ENCODE data around the gene DYNLT1. TPM values are rescaled to one million over a fixed set of nuclear protein-coding genes. Genes with fewer than 3 reads are reported as not detected.

Gene DYNLT1
- total and polyA plus RNA-seq, 9 of the 15 experiments (the other 6 are each of a cell fraction or from before 2014, with no cell fraction given), result 42.2 to 583 (median 127) TPM

DNA sequence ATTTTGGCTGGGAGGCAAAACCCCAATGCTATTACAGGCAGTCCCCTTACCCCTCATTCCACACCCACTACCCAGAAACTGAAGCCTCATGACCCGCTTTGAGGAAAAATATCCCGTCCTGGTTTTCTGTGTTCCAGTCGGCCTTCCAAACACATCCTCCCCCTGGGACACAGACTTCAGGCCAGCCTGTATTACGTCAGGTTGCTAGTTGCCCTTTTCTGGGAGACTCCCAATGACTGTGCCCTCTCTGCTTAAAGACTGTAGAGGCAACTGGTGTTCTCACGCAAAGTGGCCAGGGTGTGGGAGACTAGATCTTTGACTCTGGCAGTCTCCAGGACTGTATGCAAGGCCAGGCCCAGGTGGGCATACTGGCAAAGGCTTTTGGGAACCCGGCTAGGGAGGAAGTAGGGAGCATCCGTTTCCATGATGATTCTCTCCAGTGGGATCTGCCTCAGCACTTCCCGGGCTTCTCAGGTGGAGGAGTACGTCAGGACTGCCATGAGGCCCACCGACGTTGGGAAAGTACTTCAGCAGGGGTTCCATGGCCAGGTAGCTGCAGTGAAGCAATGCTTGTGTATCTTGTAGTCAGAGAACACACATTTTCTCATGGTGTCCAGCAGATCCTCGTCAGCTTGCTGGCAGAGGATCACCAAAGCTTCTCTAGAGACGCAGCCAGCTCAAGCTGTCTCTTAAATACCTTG lies 34.9 kb downstream of the DYNLT1 start:
- no peaks in the 10 kb centered on the region for H3K9me1 ChIP-seq (ENCODE audit: control insufficient read depth, insufficient read depth, low read length)
- H2AFZ ChIP-seq (ENCODE audit: low read depth, low read length), result no peak overlapping the region
- no peak for TF ChIP-seq ZNF444 (CRISPR knock-in tag; IDR thresholded peaks at IDR 0.05)
- TF ChIP-seq PHF8 (IDR thresholded peaks at IDR 0.05; ENCODE audit: borderline replicate concordance, low read length), result 0 out of 2 replicates have a peak, but pooled peaks have one; percentile 11
- H4K20me1 ChIP-seq (replicated peaks; ENCODE audit: control insufficient read depth, insufficient read depth, low read length), result no peaks in the 10 kb centered on the region
- H3K9ac ChIP-seq (ENCODE audit: insufficient read depth in 1 of 2, low read depth in 2 of 2, low read length in 2 of 2), result no peak overlapping the region
- H3K27me3 ChIP-seq (ENCODE audit: control insufficient read depth in 2 of 2, insufficient read depth in 2 of 2, low read length in 2 of 2), result no peaks in the 10 kb centered on the region
- no peak overlapping the region for H3K27ac ChIP-seq (ENCODE audit: extremely low read depth, low read depth, low read length)
- WGBS (ENCODE audit: insufficient coverage, low coverage, missing lambda C conversion rate), result 89% methylated on average over 13 of the region's 13 CpGs
- H3K79me2 ChIP-seq (ENCODE audit: control insufficient read depth, insufficient read depth, low read length), result no peaks in the 10 kb centered on the region
- peaks cover 98% of the 10 kb centered on the region for H3K36me3 ChIP-seq (ENCODE audit: control insufficient read depth, insufficient read depth, low read length)
- FAIRE-seq (no peak), ATAC-seq (no peak), DNase-seq (ENCODE audit: extremely low read depth in 1 of 4, low spot score in 3 of 4) (no peak)
- no peak overlapping the region for H3K4me2 ChIP-seq (ENCODE audit: insufficient read depth, low read length)
- ChIA-PET POLR2A (interaction anchor here (2.5 kb wide), 1 partner anchor 12 kb away, joined by 10 read pairs; no protein-coding TSS in a partner anchor), CTCF (ENCODE audit: low intra/inter-chr PET ratio) (no interaction called here)
- intact Hi-C loops (cut with micrococcal nuclease) (no loop called here), in situ Hi-C loops (cut with MboI) (no loop called here)
- no TSS peak for BruUV-seq (replicated peaks)
- no peaks in the 10 kb centered on the region for H3K9me3 ChIP-seq (replicated peaks; ENCODE audit: control insufficient read depth, insufficient read depth, low read depth, low read length)
- H3K4me1 ChIP-seq (replicated peaks in 1 of 2; ENCODE audit: control insufficient read depth in 2 of 2, insufficient read depth in 2 of 2, low read length in 2 of 2), result peaks cover 0 to 4% of the 10 kb centered on the region in 2 experiments; a peak in 1 of 5 replicates
- H3K4me3 ChIP-seq, result no peak overlapping the region

DNA sequence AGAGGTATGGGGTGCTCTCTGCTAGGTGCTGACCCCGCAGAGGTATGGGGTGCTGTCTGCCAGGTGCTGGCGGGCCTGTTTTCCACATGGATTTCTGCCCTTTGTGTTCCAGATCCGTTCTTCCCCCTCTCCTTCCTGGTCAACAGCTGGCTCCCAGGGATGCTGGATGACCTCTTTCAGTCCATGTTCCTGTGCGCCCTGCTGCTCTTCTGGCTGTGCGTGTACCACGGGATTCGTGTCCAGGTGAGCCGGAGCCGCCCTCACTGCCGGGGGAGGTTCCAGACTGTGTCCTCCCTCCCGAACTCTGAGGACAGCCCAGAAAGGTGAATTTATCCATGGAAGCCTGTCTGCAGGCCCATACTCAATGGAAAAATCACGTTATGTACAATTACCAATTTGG lies 36.3 kb downstream of the DYNLT1 start:
- no peaks in the 10 kb centered on the region for H3K27me3 ChIP-seq (ENCODE audit: control insufficient read depth in 2 of 2, insufficient read depth in 2 of 2, low read length in 2 of 2)
- ATAC-seq, result no peak
- no peak overlapping the region for H3K4me2 ChIP-seq (ENCODE audit: insufficient read depth, low read length)
- H3K9ac ChIP-seq (ENCODE audit: insufficient read depth in 1 of 2, low read depth in 2 of 2, low read length in 2 of 2), result 0 out of 4 replicates have a peak overlapping the region, but pooled peaks of 1 of the 2 experiments have one; percentile 6
- no peaks in the 10 kb centered on the region for H3K9me3 ChIP-seq (replicated peaks; ENCODE audit: control insufficient read depth, insufficient read depth, low read depth, low read length)
- TF ChIP-seq, protein P1, sequence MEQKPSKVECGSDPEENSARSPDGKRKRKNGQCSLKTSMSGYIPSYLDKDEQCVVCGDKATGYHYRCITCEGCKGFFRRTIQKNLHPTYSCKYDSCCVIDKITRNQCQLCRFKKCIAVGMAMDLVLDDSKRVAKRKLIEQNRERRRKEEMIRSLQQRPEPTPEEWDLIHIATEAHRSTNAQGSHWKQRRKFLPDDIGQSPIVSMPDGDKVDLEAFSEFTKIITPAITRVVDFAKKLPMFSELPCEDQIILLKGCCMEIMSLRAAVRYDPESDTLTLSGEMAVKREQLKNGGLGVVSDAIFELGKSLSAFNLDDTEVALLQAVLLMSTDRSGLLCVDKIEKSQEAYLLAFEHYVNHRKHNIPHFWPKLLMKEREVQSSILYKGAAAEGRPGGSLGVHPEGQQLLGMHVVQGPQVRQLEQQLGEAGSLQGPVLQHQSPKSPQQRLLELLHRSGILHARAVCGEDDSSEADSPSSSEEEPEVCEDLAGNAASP (IDR thresholded peaks at IDR 0.05), result no peak
- TF ChIP-seq KLF13 (tag; IDR thresholded peaks at IDR 0.05; ENCODE audit: borderline replicate concordance, low read depth) (no peak), ILF3 (IDR thresholded peaks at IDR 0.05; ENCODE audit: borderline replicate concordance) (no peak)
- no peak overlapping the region for H3K27ac ChIP-seq (ENCODE audit: extremely low read depth, low read depth, low read length)
- POLR2A ChIA-PET, result interaction anchor here (0.6 kb wide), 1 partner anchor 22 kb away, joined by 3 read pairs; no protein-coding TSS in a partner anchor
- H3K4me1 ChIP-seq (replicated peaks in 1 of 2; ENCODE audit: control insufficient read depth in 2 of 2, insufficient read depth in 2 of 2, low read length in 2 of 2), result peaks cover 0 to 4% of the 10 kb centered on the region in 2 experiments; a peak in 1 of 5 replicates
- FAIRE-seq, result no peak
- BruUV-seq (replicated peaks), result no TSS peak
- peaks cover 96% of the 10 kb centered on the region for H3K36me3 ChIP-seq (ENCODE audit: control insufficient read depth, insufficient read depth, low read length)
- intact Hi-C loops (cut with micrococcal nuclease) (no loop called here), in situ Hi-C loops (cut with MboI) (no loop called here)
- 0 out of 3 replicates have a peak, but pooled peaks cover 4% of the 10 kb centered on the region for H3K79me2 ChIP-seq (ENCODE audit: control insufficient read depth, insufficient read depth, low read length)
- H2AFZ ChIP-seq (ENCODE audit: low read depth, low read length), result no peak overlapping the region
- H3K4me3 ChIP-seq, result no peak overlapping the region
- CTCF ChIA-PET (ENCODE audit: low intra/inter-chr PET ratio), result interaction anchor here (1.2 kb wide), 1 partner anchor 387 kb away, joined by 3 read pairs; no protein-coding TSS in a partner anchor
- 93% methylated on average over 10 of the region's 12 CpGs for WGBS (ENCODE audit: insufficient coverage, low coverage, missing lambda C conversion rate)
- H3K9me1 ChIP-seq (ENCODE audit: control insufficient read depth, insufficient read depth, low read length), result no peaks in the 10 kb centered on the region
- no peak for DNase-seq (ENCODE audit: extremely low read depth in 1 of 4, low spot score in 3 of 4)
- no peaks in the 10 kb centered on the region for H4K20me1 ChIP-seq (replicated peaks; ENCODE audit: control insufficient read depth, insufficient read depth, low read length)
